ENCODE measurements around the gene BAIAP2. TPM values are rescaled to one million over a fixed set of nuclear protein-coding genes. Genes with fewer than 3 reads are reported as not detected.

BAIAP2 gene
- total and polyA plus RNA-seq, 10 of the 15 experiments (the other 5 are each of a cell fraction or from before 2014, with no cell fraction given) = 0.15 to 1.2 (median 0.46) TPM; not detected in 2

DNA sequence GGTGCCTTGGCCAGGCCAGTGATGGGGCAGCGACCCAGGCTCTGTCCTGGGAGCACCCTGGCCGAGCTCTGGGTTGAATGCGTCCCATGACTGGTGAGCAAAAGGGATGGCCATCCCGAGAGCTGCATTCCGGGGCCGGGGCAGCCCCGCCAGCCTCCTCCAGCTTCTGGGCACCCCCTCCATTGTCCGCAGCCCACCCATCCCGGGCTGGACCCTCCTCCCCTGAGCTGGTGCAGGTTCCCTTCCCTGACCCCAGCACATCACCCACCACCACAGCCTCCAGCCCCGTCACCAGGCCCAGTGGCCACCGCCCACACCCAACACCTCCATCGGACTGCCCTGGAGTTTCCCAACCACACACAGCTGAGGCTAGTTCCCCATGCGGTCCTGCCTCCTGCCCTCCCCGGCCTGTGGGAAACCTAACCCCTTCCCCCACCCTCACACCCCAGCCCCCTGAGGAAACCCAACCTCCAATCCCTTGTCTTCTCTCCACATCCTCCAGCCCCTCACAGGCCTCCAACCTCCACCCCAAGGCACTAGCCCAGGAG is 114.1 kb downstream of the BAIAP2 start:
- POLR2A ChIA-PET = no interaction called here
- no peak overlapping the region for H3K4me3 ChIP-seq
- in situ Hi-C loops (cut with MboI) = loop anchor here (5.0 to 25.0 kb wide), 2 partner anchors 93 to 338 kb away; no protein-coding TSS in a partner anchor
- no peak overlapping the region for H2AFZ ChIP-seq (ENCODE audit: control insufficient read depth, low read depth, low read length)
- no peaks in the 10 kb centered on the region for H3K4me1 ChIP-seq (ENCODE audit: control insufficient read depth, insufficient read depth, low read length)
- RAD21 ChIA-PET (ENCODE audit: unreplicated experiment) = no interaction called here
- no peak overlapping the region for H3K4me2 ChIP-seq (ENCODE audit: control insufficient read depth, insufficient read depth)
- H3K27ac ChIP-seq (ENCODE audit: control insufficient read depth, insufficient read depth) = no peak overlapping the region
- H4K20me1 ChIP-seq (ENCODE audit: control insufficient read depth, insufficient read depth) = no peaks in the 10 kb centered on the region
- H3K79me2 ChIP-seq (ENCODE audit: control insufficient read depth, insufficient read depth, low read length) = no peaks in the 10 kb centered on the region
- WGBS (ENCODE audit: insufficient coverage, insufficient replicate concordance, low lambda C conversion rate, missing lambda C conversion rate) = 38% methylated on average over 12 of the region's 14 CpGs
- SMC1A ChIA-PET (ENCODE audit: uncharacterized antibody, unreplicated experiment) = no interaction called here
- no peak overlapping the region for H3K9ac ChIP-seq (ENCODE audit: control insufficient read depth, insufficient read depth, low read length)
- intact Hi-C loops (cut with micrococcal nuclease; ENCODE audit: unreplicated experiment) = no loop called here
- ATAC-seq = no peak
- no peaks in the 10 kb centered on the region for H3K9me3 ChIP-seq (replicated peaks; ENCODE audit: control insufficient read depth, insufficient read depth, low read length)
- BruUV-seq (replicated peaks) = no TSS peak
- no peaks in the 10 kb centered on the region for H3K27me3 ChIP-seq (replicated peaks in 1 of 2; ENCODE audit: control insufficient read depth in 2 of 2, insufficient read depth in 2 of 2, low read length in 1 of 2)
- CTCF ChIA-PET = no interaction called here
- FAIRE-seq = no peak
- DNase-seq (ENCODE audit: low read depth, low spot score) = no peak
- no peaks in the 10 kb centered on the region for H3K36me3 ChIP-seq (ENCODE audit: control insufficient read depth in 2 of 2, insufficient read depth in 2 of 2, low read length in 1 of 2)
- TF ChIP-seq ZSCAN29 (IDR thresholded peaks at IDR 0.05) (no peak), ETV6 (conservative IDR thresholded peaks at IDR 0.05 in 1 of 2, IDR thresholded peaks at IDR 0.05 in 1 of 2; ENCODE audit: borderline replicate concordance in 1 of 2, low read depth in 1 of 2) (no peak), EZH2 (IDR thresholded peaks at IDR 0.05; ENCODE audit: borderline replicate concordance, control insufficient read depth, low read depth, low read length) (no peak), MYB (IDR thresholded peaks at IDR 0.05; ENCODE audit: borderline replicate concordance, low read depth, low read length) (no peak), NFXL1 (IDR thresholded peaks at IDR 0.05; ENCODE audit: borderline replicate concordance) (no peak), KLF5 (IDR thresholded peaks at IDR 0.05; ENCODE audit: partially characterized antibody) (no peak), POU2F2 (IDR thresholded peaks at IDR 0.05; ENCODE audit: borderline replicate concordance, low read depth, low read length) (no peak), NR2F1 (conservative IDR thresholded peaks at IDR 0.05) (no peak)
